Gastroesophageal sphincter (tissue), 3 donors: Measurements from ENCODE around the gene TMPRSS11E.

ENCODE experiments used
- CTCF ChIP-seq, 4 experiments: fragments of 200-600 bp in 2 of 4; fragments of 450-650 bp in 2 of 4; sonication (generic) in 1 of 4; IDR thresholded peaks; one replicate each; pipeline ENCODE4 v1.5.1; 2017 to 2019; ENCODE audit warnings: antibody characterized with exemption in 4 of 4, mild to moderate bottlenecking in 2 of 4, moderate library complexity in 2 of 4
- POLR2A ChIP-seq, 2 donors: fragments of 450-650 bp; IDR thresholded peaks; one replicate each; pipeline ENCODE4 v1.6.1; 2017; ENCODE audit warnings: antibody characterized with exemption in 2 of 2, mild to moderate bottlenecking in 2 of 2, moderate library complexity in 1 of 2

DNA sequence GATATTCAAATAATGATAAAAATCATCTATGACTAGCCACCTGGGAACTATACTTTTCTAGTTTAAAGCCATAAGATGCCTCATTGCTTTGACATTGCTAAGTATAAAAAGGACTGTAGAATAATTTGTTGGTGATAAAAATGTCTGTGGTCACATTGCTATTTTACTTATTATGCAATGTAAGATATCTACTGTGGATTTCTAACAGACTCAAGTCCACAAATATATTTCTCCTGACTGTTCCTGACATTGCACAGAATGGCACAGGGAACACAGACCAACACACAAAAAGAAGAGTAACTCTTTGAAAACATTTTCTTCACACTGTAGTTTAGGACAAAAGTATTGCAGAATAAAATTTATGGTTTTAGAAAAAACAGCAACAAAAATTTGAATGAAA, 2.2 kb upstream of the TMPRSS11E start:
- TF ChIP-seq POLR2A (IDR thresholded peaks at IDR 0.05) (no peak), CTCF (IDR thresholded peaks at IDR 0.05) (no peak)
